NB4 (cell line): ENCODE data around the gene RASGEF1C.

ENCODE experiments used
- DNase-seq: peaks from one replicate; pipeline ENCODE4 v3.0.0; 2010; ENCODE audit warnings: low read depth
- H3K4me3 ChIP-seq: one replicate; pipeline ENCODE4 v1.5.1; 2011; ENCODE audit warnings: mild to moderate bottlenecking, low read depth, low read length, moderate library complexity
- MYC ChIP-seq: IDR thresholded peaks from 2 replicates; pipeline ENCODE4 v1.6.1; 2011; ENCODE audit warnings: low read depth, low read length
- POLR2A ChIP-seq: IDR thresholded peaks from 2 replicates; pipeline ENCODE4 v1.6.1; 2011; ENCODE audit warnings: mild to moderate bottlenecking; ENCODE audit not compliant: insufficient read length; ENCODE audit errors: extremely low read depth
- TF ChIP-seq, protein P1 (sequence below): IDR thresholded peaks from one replicate; pipeline ENCODE4 v1.5.1; 2012; ENCODE audit warnings: low read depth, low read length
- TF ChIP-seq, protein P2 (sequence below): IDR thresholded peaks from 2 replicates; pipeline ENCODE4 v1.6.1; 2011; ENCODE audit warnings: low read depth, low read length

RASGEF1C gene

DNA sequence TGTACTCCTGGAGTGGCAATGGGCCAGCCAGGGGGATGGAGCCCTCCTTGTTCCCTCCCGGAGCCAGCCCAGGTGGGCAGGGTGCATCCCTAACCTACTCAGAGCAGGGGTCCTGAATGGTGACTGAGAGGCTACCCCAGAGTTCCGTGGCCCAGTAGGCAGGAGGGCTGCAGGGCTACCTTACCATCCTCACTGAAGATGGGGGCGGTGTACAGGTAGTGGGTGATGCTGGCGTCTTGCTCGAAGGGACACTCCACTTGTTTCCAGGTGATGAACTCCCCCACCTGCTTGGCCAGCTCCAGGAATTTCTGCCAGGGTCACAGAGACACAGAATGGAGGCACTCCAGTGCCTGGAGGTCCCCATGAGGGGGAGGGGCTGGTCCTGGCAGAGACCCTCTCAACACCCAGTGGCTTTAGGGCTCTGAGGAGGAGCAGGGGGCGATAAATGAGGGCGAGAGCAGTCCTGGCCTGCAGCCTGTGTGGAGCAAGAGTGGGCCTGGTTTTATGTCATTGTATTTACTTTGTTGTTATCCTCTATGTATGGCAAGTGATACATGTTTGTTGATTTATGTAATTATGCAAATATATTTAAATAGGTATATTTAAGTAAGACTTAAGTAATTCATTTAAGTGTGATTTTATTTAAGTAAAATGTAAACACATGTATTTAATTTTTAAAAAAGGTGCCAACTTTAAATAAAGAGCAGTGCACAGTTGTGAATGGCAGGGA is 97.6 kb downstream of the RASGEF1C start:
- no peak overlapping the region for H3K4me3 ChIP-seq
- DNase-seq = no peak
- TF ChIP-seq MYC (no peak), POLR2A (no peak)
- TF ChIP-seq, protein P1, sequence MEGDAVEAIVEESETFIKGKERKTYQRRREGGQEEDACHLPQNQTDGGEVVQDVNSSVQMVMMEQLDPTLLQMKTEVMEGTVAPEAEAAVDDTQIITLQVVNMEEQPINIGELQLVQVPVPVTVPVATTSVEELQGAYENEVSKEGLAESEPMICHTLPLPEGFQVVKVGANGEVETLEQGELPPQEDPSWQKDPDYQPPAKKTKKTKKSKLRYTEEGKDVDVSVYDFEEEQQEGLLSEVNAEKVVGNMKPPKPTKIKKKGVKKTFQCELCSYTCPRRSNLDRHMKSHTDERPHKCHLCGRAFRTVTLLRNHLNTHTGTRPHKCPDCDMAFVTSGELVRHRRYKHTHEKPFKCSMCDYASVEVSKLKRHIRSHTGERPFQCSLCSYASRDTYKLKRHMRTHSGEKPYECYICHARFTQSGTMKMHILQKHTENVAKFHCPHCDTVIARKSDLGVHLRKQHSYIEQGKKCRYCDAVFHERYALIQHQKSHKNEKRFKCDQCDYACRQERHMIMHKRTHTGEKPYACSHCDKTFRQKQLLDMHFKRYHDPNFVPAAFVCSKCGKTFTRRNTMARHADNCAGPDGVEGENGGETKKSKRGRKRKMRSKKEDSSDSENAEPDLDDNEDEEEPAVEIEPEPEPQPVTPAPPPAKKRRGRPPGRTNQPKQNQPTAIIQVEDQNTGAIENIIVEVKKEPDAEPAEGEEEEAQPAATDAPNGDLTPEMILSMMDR = no peak
- TF ChIP-seq, protein P2, sequence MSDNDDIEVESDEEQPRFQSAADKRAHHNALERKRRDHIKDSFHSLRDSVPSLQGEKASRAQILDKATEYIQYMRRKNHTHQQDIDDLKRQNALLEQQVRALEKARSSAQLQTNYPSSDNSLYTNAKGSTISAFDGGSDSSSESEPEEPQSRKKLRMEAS = no peak

- no peak for TF ChIP-seq MYC
- TF ChIP-seq, protein P1 = no peak
- no peak for TF ChIP-seq POLR2A
- TF ChIP-seq, protein P2 = no peak
- no peak for DNase-seq
- no peak overlapping the region for H3K4me3 ChIP-seq
Measured at GRCh38 chr5:180109920-180110319, 99.1 kb downstream of the RASGEF1C start.

GRCh38 chr5:180107005-180107404 is 102.0 kb downstream of the RASGEF1C start:
- H3K4me3 ChIP-seq = no peak overlapping the region
- TF ChIP-seq MYC (no peak), POLR2A (no peak)
- TF ChIP-seq, protein P1 = no peak
- TF ChIP-seq, protein P2 = no peak
- DNase-seq = no peak

GRCh38 chr5:180105827-180106312 is 103.1 kb downstream of the RASGEF1C start:
- H3K4me3 ChIP-seq = no peak overlapping the region
- no peak for TF ChIP-seq POLR2A
- TF ChIP-seq MYC = no peak
- TF ChIP-seq, protein P2 = no peak
- TF ChIP-seq, protein P1 = no peak
- DNase-seq = peak; percentile 69

- TF ChIP-seq, protein P1 = no peak
- TF ChIP-seq, protein P2 = no peak
- TF ChIP-seq POLR2A = no peak
- TF ChIP-seq MYC = no peak
- no peak for DNase-seq
- H3K4me3 ChIP-seq = no peak overlapping the region
Measured at GRCh38 chr5:180104168-180104530, 104.9 kb downstream of the RASGEF1C start.
